ENCODE results near the gene NDOR1.

The NDOR1 gene

GRCh38 chr9:137199411-137200121, 5.9 kb upstream of the NDOR1 start:
- DNase-seq (ENCODE audit: low spot score), result peak; percentile 43

- DNase-seq (ENCODE audit: low spot score), result peak; percentile 100
These were observed 4.9 kb upstream of the NDOR1 start, which contains the start of gene TPRN for GRCh38 chr9:137200311-137201204. TPRN (minus strand) TSS chr9:137200741; CDS start chr9:137200711, 30 bp downstream.

GRCh38 chr9:137201205-137201868, 4.2 kb upstream of the NDOR1 start:
- DNase-seq (ENCODE audit: low spot score), result no peak

- no peak for DNase-seq (ENCODE audit: low spot score)
These were observed 2.5 kb upstream of the NDOR1 start for GRCh38 chr9:137202966-137203365.

GRCh38 chr9:137204731-137205125, 772 bp upstream of the NDOR1 start:
- no peak for DNase-seq (ENCODE audit: low spot score)

- DNase-seq (ENCODE audit: low spot score), result no peak
These were observed 1.1 kb downstream of the NDOR1 start for GRCh38 chr9:137206602-137207001.

GRCh38 chr9:137211532-137211931, 6.0 kb downstream of the NDOR1 start:
- DNase-seq (ENCODE audit: low spot score), result no peak

- no peak for DNase-seq (ENCODE audit: low spot score)
These were observed 7.0 kb downstream of the NDOR1 start for GRCh38 chr9:137212520-137212919.

GRCh38 chr9:137213160-137214060, 7.9 kb downstream of the NDOR1 start:
- no peak for DNase-seq (ENCODE audit: low spot score)

GRCh38 chr9:137214620-137215019, 9.1 kb downstream of the NDOR1 start:
- DNase-seq (ENCODE audit: low spot score), result no peak

GRCh38 chr9:137215196-137215986, 9.9 kb downstream of the NDOR1 start:
- DNase-seq (ENCODE audit: low spot score), result no peak

- DNase-seq (ENCODE audit: low spot score), result no peak
These were observed 10.9 kb downstream of the NDOR1 start for GRCh38 chr9:137216188-137216965.

- DNase-seq (ENCODE audit: low spot score), result peak; percentile 83
These were observed 12.0 kb downstream of the NDOR1 start for GRCh38 chr9:137217276-137218211.

GRCh38 chr9:137218212-137218753, 12.8 kb downstream of the NDOR1 start:
- no peak for DNase-seq (ENCODE audit: low spot score)

- DNase-seq (ENCODE audit: low spot score), result peak; percentile 61
These were observed 13.3 kb downstream of the NDOR1 start for GRCh38 chr9:137218754-137219271.

GRCh38 chr9:137219757-137220316, 14.3 kb downstream of the NDOR1 start:
- no peak for DNase-seq (ENCODE audit: low spot score)

GRCh38 chr9:137220317-137221094, 15.0 kb downstream of the NDOR1 start:
- DNase-seq (ENCODE audit: low spot score), result no peak
